Ecto neural progenitor cell (in vitro differentiated cells): Measurements from ENCODE around the gene FBXL13.
"Not testable (repeated sequence)": the region's sequence is repeated elsewhere in the genome, so short reads cannot be mapped to it uniquely, and the experiment has no call there.

Experiments
- DNase-seq: peaks from one replicate; pipeline ENCODE4 v3.0.0-alpha.2; 2018; ENCODE audit warnings: low spot score

FBXL13 gene

GRCh38 chr7:103079836-103080235, 5.2 kb upstream of the FBXL13 start:
- DNase-seq, result no peak

DNA sequence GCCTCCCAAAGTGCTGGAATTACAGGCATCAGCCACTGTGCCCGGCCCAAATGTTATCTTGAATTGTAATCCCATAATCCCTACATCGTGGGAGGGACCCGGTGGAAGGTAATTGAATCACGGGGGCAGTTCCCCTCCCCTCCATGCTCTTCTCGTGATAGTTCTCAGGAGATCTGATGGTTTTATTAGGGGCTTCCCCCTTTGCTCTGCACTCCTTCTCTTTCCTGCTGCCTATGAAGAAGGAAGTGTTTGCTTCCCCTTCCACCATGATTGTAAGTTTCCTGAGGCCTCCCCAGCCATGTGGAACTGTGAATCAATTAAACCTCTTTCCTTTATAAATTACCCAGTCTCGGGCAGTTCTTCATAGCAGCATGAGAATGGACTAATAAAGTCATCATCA, 3.6 kb upstream of the FBXL13 start:
- DNase-seq, result not testable (repeated sequence)

GRCh38 chr7:103077318-103077717, 2.7 kb upstream of the FBXL13 start:
- no peak for DNase-seq

- no peak for DNase-seq
Observed at GRCh38 chr7:103076764-103077163, 2.2 kb upstream of the FBXL13 start.

- DNase-seq, result peak; percentile 75
Observed at GRCh38 chr7:103075337-103075918, 832 bp upstream of the FBXL13 start.

GRCh38 chr7:103073989-103074518, 542 bp downstream of the FBXL13 start:
- DNase-seq, result peak; percentile 49

GRCh38 chr7:103071000-103071399, 3.6 kb downstream of the FBXL13 start:
- no peak for DNase-seq

- no peak for DNase-seq
Observed at GRCh38 chr7:103068414-103069403, 5.9 kb downstream of the FBXL13 start.

DNA sequence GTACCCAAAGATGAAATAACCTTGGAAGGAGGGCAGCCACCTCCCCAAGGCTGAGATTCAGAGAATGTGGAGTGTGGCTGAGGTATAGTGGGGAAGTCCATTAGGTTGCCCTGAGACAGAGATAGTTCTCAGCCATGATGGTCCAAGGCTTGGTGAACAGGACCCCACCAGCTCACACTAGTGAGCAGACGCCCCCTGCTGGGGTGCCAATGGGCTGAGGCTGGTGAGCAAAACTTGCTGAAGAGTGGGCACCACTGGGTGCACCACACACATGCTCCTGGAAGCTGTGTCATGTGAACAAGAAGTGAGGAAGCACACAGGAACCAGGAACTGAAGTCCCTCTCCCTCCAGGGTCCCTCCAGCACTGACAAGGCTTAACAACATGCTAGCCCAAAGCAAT, 8.9 kb downstream of the FBXL13 start:
- DNase-seq, result no peak

- DNase-seq, result no peak
Observed at GRCh38 chr7:103063895-103064294, 10.7 kb downstream of the FBXL13 start.

GRCh38 chr7:103059471-103059870, 15.1 kb downstream of the FBXL13 start:
- no peak for DNase-seq

DNA sequence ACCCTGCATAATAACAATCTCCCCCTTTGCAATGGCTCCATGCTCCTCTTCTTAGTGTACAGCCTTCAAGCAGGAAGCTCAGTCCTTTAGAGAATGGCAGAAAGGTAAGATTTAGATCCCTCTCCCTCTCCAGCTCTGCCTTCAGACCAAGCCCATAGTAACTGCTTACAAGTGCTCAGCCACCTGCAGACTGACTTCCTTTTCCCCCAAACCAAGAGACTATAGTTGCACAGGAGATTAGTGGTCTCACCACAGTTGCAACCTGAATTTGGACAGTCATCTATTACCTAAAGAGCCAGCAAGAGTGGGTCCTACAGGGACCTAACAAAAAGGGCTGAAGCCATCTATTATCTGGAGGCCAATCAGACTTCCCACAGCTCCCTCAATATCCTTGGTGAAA, 16.5 kb downstream of the FBXL13 start:
- DNase-seq, result no peak

GRCh38 chr7:103056006-103056405, 18.6 kb downstream of the FBXL13 start:
- DNase-seq, result not testable (repeated sequence)

- DNase-seq, result no peak
Observed at GRCh38 chr7:103051519-103051918, 23.1 kb downstream of the FBXL13 start.

DNA sequence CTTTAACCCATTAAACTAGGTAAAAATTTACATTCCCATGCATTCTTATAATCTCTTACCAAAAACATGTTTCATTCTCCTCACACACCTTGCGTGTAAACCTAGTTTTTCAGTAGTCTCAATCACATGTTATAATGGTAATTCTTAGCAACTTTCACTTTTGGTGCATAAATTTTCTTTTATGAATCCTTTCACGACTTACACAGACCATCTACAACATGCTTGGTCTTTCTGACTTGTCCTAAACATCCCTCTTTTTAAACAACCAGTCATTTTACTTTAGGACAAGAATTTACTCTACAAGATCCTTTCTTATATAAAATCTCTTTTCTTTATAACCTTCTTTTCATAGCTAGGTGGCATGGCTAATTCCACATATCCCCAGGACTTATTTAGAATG, 25.8 kb downstream of the FBXL13 start:
- no peak for DNase-seq

GRCh38 chr7:103041815-103042214, 32.8 kb downstream of the FBXL13 start:
- DNase-seq, result not testable (repeated sequence)

GRCh38 chr7:103037823-103038739, 36.5 kb downstream of the FBXL13 start:
- DNase-seq, result peak; percentile 56

GRCh38 chr7:103037476-103037822, 37.1 kb downstream of the FBXL13 start:
- no peak for DNase-seq

GRCh38 chr7:103034318-103034717, 40.3 kb downstream of the FBXL13 start:
- DNase-seq, result not testable (repeated sequence)

DNA sequence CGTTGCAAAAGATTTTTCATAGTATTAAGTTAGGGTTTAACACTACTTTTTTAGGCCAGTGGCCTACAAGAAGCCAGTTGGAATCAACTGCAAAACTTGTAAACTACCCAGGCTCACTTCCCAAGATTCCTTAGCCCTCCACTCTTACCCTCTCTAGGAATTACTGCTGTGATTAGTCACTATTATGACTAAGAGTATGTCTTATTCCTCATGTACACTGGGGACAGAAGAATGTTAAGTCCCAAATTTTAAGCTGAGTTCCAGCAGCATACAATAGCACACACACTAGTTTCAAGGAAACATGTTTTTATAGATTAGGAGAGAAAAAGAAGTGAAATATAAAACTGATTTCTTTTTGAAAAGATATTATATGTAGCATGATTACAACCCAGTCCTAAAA, 42.8 kb downstream of the FBXL13 start:
- no peak for DNase-seq

GRCh38 chr7:103031024-103031423, 43.6 kb downstream of the FBXL13 start:
- DNase-seq, result no peak

- DNase-seq, result no peak
Observed at GRCh38 chr7:103025341-103025740, 49.3 kb downstream of the FBXL13 start.
